ENCODE results near the gene PHF24.

DNA sequence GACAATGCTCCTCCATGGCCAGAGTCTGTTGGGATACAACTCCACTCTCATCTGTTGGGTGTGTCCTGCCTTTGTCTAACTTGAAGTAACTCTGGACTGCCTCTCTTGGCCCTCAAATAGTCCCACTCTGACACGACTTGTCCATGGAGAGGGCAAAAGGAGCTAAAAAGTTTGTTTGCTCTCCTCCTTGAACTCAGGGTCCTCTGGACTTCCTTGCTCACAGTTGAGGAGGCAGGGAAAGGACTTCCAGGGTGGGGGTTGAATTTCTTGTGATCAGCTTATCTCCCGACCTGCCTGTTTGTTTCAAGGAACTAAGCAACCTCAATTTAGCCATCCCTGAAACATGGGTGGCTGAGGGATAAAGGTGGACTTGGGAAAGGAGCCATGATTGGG, 43.2 kb downstream of the PHF24 start:
- TF ChIP-seq EP300 (IDR thresholded peaks at IDR 0.05), result no peak
- TF ChIP-seq, protein P1, sequence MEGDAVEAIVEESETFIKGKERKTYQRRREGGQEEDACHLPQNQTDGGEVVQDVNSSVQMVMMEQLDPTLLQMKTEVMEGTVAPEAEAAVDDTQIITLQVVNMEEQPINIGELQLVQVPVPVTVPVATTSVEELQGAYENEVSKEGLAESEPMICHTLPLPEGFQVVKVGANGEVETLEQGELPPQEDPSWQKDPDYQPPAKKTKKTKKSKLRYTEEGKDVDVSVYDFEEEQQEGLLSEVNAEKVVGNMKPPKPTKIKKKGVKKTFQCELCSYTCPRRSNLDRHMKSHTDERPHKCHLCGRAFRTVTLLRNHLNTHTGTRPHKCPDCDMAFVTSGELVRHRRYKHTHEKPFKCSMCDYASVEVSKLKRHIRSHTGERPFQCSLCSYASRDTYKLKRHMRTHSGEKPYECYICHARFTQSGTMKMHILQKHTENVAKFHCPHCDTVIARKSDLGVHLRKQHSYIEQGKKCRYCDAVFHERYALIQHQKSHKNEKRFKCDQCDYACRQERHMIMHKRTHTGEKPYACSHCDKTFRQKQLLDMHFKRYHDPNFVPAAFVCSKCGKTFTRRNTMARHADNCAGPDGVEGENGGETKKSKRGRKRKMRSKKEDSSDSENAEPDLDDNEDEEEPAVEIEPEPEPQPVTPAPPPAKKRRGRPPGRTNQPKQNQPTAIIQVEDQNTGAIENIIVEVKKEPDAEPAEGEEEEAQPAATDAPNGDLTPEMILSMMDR (IDR thresholded peaks at IDR 0.05), result no peak
- TF ChIP-seq POLR2A (IDR thresholded peaks at IDR 0.05; ENCODE audit: low read depth), result no peak
- TF ChIP-seq POLR2AphosphoS5 (IDR thresholded peaks at IDR 0.05), result no peak
